Measurements from ENCODE around the gene CREM. TPM values are rescaled to one million over a fixed set of nuclear protein-coding genes. Genes with fewer than 3 reads are reported as not detected.
A peak's percentile ranks its signal among the peaks of the same experiment; 100 is the strongest.

CREM gene
- total and polyA plus RNA-seq, 2 experiments from 2014 or later, result 40.9 to 43.8 TPM

DNA sequence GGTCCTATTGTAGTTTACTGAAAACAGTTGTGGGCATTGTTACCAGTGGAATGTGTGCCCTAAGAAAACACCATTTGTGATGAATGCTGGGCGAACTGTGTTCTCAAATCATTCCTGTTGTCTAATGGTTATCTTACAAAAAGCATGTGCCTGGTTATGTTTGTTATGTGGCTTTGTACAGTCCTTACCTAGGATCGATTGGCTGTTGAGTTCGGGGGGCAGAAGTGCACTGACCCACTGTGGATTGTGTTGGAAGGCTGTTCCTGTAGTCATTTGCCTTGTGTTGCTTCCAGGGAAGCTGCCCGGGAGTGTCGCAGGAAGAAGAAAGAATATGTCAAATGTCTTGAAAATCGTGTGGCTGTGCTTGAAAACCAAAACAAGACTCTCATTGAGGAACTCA lies 84.3 kb downstream of the CREM start (continued):
- no peak for TF ChIP-seq EZH2 (IDR thresholded peaks at IDR 0.05; ENCODE audit: low read depth, unreplicated experiment)
- no peak for TF ChIP-seq CREB1 (CRISPR knock-in tag; IDR thresholded peaks at IDR 0.05; ENCODE audit: low read depth)
- no peak for TF ChIP-seq JUNB (IDR thresholded peaks at IDR 0.05; ENCODE audit: unreplicated experiment)
- no peak for TF ChIP-seq REST (IDR thresholded peaks at IDR 0.05; ENCODE audit: unreplicated experiment)
- no peak for TF ChIP-seq STAT1 (IDR thresholded peaks at IDR 0.05; ENCODE audit: unreplicated experiment)
- no peak for TF ChIP-seq ETS1 (IDR thresholded peaks at IDR 0.05)
- TF ChIP-seq NANOG (IDR thresholded peaks at IDR 0.05; ENCODE audit: borderline replicate concordance), result no peak

- no peaks in the 10 kb centered on the region; the same call in 2 of the 3 replicates for H3K36me3 Mint-ChIP-seq (ENCODE audit: low read depth)
- peaks cover 8% of the 10 kb centered on the region for H3K27me3 Mint-ChIP-seq (ENCODE audit: insufficient read depth, low read depth, poor library complexity)
- Histone ChIP-seq H3K27ac (ENCODE audit: low read depth) (peak overlapping the region; percentile 15; the same call in 1 of the 2 replicates), H3K4me1 (ENCODE audit: insufficient read depth) (peaks cover 43% of the 10 kb centered on the region), H3K79me2 (replicated peaks; ENCODE audit: insufficient read depth) (no peaks in the 10 kb centered on the region), H3K4me2 (peak overlapping the region; percentile 37; the same call in 1 of the 2 replicates), H3K4me3 (no peak overlapping the region), H3F3A (replicated peaks; ENCODE audit: low read depth) (no peaks in the 10 kb centered on the region), H3K36me3 (ENCODE audit: insufficient read depth) (no peaks in the 10 kb centered on the region), H3K9me2 (ENCODE audit: insufficient read depth) (no peaks in the 10 kb centered on the region), H2AFZ (no peak overlapping the region), H3K27me3 (ENCODE audit: insufficient read depth) (no peaks in the 10 kb centered on the region), H4K20me1 (replicated peaks; ENCODE audit: insufficient read depth) (no peaks in the 10 kb centered on the region)
- H3K9me3 Mint-ChIP-seq, result no peaks in the 10 kb centered on the region
- peak overlapping the region; percentile 53; the same call in 1 of the 2 replicates for H3K27ac Mint-ChIP-seq
- DNase-seq (ENCODE audit: low spot score) (peak; percentile 64), ATAC-seq (no peak)
- H3K4me3 Mint-ChIP-seq, result no peak overlapping the region
- peaks cover 46% of the 10 kb centered on the region for H3K4me1 Mint-ChIP-seq
- TF ChIP-seq NANOG (IDR thresholded peaks at IDR 0.05; ENCODE audit: borderline replicate concordance), result no peak
- no peak for TF ChIP-seq EZH2phosphoT487 (IDR thresholded peaks at IDR 0.05; ENCODE audit: unreplicated experiment)
- no peak for TF ChIP-seq JUNB (IDR thresholded peaks at IDR 0.05; ENCODE audit: unreplicated experiment)
- TF ChIP-seq CTCF (conservative IDR thresholded peaks at IDR 0.05; ENCODE audit: low read depth in 2 of 2), result no peak
- no peak for TF ChIP-seq ZNF462 (CRISPR knock-in tag; IDR thresholded peaks at IDR 0.05)
- no peak for TF ChIP-seq POLR2AphosphoS5 (IDR thresholded peaks at IDR 0.05; ENCODE audit: low read depth)
These were observed 84.7 kb downstream of the CREM start for GRCh38 chr10:35211390-35211789.

Measured in GM23338 (cell line).